Body of pancreas (tissue), 4 donors: ENCODE data around the gene URB2.

ENCODE experiments used
- POLR2A ChIP-seq, 3 donors: fragments of 450-650 bp; IDR thresholded peaks; one replicate each; pipeline ENCODE4 v1.6.1; 2016; ENCODE audit warnings: antibody characterized with exemption in 3 of 3, mild to moderate bottlenecking in 2 of 3
- TF ChIP-seq, protein P1 (sequence below), 7 experiments: fragments of 450-650 bp in 4 of 7; fragments of 200-600 bp in 3 of 7; sonication (generic) in 3 of 7; IDR thresholded peaks; one replicate each; pipeline ENCODE4 v1.5.1; 2016 to 2019; ENCODE audit warnings: antibody characterized with exemption in 7 of 7

DNA sequence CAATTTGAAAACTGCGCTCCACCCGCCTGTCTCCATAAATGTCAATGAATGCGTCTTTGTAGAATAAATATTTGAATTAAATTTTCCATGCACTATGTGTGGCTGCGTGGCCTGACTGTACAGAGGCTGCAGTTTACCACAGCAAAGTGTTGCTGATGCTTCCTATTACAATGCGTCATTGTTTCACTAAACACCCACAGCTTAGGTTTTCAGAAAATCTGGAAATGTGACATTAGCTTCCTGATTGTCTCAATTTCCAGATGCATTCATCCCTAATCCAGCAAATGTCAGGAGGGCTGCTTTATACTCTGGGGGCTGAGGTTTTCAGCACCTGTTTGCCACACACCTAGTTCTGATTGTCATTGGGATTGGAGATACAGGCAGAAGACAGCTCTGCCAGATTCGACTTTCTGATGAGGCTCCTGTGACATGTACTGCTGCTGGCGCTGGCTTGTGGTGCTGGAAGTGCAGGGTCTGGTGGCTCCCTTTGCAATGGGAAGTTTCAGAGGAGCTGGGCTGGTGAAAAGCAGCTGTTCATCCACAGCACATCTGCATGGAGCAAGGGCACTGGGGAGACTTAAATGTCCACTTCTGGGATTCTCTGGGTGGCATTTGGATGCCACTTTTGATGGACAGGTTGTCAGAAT, 40.0 kb downstream of the URB2 start:
- TF ChIP-seq, protein P1, sequence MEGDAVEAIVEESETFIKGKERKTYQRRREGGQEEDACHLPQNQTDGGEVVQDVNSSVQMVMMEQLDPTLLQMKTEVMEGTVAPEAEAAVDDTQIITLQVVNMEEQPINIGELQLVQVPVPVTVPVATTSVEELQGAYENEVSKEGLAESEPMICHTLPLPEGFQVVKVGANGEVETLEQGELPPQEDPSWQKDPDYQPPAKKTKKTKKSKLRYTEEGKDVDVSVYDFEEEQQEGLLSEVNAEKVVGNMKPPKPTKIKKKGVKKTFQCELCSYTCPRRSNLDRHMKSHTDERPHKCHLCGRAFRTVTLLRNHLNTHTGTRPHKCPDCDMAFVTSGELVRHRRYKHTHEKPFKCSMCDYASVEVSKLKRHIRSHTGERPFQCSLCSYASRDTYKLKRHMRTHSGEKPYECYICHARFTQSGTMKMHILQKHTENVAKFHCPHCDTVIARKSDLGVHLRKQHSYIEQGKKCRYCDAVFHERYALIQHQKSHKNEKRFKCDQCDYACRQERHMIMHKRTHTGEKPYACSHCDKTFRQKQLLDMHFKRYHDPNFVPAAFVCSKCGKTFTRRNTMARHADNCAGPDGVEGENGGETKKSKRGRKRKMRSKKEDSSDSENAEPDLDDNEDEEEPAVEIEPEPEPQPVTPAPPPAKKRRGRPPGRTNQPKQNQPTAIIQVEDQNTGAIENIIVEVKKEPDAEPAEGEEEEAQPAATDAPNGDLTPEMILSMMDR (IDR thresholded peaks at IDR 0.05), result no peak
- TF ChIP-seq POLR2A (IDR thresholded peaks at IDR 0.05), result no peak
